Stimulated activated CD4-positive, alpha-beta T cell treated with anti-CD3 and anti-CD28 coated beads, TNF-alpha, amount 100 ng/mL, for 4 hours (primary cell): ENCODE results near the gene VPS50.
"Not testable (repeated sequence)": the region's sequence is repeated elsewhere in the genome, so short reads cannot be mapped to it uniquely, and the experiment has no call there.

Source experiments
- DNase-seq, 3 experiments: peaks; one replicate each; pipeline ENCODE4 v3.0.0-alpha.2; 2020; ENCODE audit warnings: low read depth in 3 of 3

The VPS50 gene

GRCh38 chr7:93239824-93240223 lies 7.7 kb downstream of the VPS50 start:
- DNase-seq: no peak

- no peak for DNase-seq
These were observed 9.9 kb downstream of the VPS50 start for GRCh38 chr7:93242106-93242505.

GRCh38 chr7:93245525-93246432 lies 13.6 kb downstream of the VPS50 start:
- DNase-seq: no peak

DNA sequence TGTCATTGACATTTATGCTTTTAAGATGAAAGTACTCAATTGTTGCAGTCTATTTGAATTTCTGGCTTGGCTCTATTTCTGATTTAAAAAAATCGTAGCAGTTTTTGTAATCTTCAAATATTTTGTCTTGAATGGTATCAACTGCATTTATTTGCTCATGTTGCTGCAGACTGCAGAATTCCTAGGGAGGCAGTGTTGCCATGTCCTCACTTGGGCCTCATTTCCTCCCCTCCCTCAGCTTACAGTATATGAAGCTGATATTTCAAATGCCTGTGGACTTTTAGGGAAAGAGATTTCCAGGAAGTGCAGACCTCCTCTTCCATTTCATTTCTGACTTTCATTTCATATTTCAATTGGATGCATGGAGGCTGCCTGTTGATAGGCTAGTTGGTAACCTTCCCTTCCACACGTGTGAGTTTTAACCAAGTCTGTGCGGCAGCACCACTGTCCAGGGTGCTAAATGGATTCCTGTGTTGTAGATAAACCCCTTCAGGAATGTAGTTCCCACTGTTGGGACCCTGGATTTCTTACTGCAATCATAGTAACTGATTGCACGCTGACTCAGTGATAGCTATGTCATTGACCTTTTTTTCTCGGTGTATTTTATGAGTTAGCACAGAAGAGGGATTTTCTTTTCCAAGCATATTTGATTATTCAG lies 17.5 kb downstream of the VPS50 start:
- DNase-seq: no peak

- DNase-seq: no peak
These were observed 26.5 kb downstream of the VPS50 start for GRCh38 chr7:93258661-93259060.

GRCh38 chr7:93262535-93262934 lies 30.4 kb downstream of the VPS50 start:
- DNase-seq: no peak

DNA sequence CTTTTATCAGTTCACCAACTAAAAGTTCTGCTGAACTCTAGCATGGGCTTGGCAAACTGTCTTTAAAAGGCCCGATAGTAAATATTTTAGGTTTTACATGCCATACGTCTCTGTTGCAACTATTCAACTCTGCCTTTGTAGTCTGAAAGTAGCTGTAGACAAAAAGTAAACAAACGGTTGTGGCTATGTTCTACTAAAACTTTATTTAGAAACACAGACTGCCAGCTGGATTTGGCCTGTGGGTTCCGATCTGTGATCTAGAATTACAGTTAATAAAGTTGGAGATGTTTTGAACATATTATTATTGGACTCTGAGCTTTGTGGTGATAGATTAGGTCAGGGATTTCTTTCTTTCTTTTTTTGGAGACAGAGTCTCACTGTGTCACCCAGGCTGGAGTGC lies 33.1 kb downstream of the VPS50 start:
- DNase-seq: no peak

DNA sequence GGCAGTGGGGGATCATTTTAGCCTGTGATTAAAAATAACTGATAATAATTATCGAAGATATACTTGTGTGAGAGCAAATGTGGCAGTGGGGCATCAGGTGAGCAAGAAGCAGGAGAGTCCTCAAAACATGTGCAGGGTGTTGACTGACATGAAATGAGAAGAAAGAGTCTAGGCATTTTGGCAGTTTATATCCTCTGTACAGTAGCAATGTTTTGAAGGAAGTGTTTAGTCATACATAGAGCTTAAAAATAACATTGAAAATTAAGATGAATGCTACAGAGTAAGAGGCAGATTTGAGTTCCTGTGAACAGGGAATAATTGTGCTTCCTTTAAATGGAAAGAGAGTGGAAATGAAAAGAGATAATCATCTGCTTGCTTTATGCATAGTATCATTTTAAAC lies 47.4 kb downstream of the VPS50 start:
- DNase-seq: no peak

DNA sequence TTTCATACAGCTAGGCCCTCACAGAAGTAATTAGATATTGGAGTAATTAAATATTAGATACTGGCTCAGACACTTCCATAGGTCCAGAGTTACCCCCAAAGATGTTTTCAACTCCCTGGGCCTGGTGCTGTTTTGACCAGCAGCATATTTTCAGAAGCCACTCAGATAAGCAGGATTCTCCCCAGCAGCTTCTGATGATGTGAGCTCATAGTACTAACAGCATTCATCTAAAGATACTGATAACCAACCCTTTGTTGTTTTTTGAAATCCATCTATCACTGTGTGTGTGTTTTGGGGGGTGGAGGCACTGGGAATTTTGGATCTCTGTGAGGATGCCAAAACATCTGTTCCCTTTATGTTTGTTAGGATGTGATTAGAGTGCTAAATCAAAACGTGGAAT lies 52.7 kb downstream of the VPS50 start:
- DNase-seq: no peak

DNA sequence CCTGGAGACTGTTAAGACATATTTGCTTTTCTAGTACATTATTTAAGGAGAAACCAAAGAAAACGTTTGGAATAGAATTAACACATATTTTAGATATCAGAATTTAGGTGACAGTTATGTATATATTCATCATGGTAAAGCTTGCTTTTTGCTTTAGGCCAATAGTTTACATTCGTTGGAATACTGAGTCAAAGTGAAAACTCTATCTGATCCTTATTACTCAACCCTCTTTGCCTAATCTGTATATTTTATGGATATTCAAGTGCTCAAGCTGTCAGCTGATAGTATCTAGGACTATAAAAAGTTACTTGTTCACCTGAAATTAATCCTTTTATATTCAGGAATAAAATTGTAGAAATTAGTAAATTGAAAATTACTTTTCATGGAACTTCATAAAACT lies 61.1 kb downstream of the VPS50 start:
- DNase-seq: no peak

DNA sequence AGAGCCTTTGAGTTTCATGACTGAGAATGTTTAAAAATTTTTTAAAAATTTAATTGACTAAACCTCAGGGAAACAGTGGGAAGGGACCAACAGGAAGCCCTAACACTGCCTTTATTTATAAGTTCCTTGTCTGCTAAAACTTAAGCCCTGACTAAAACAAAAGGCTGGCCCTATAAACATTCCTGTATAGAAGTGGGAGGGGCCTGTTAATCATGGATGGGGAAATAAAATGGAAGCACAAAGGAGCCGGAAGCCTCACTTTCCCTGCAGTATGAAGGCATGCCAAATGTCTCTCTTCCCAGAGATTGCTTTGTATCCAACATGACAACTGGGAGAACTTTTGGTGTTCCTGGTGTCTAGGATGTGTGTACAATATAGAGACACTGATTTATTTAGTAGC lies 66.0 kb downstream of the VPS50 start:
- DNase-seq: no peak

DNA sequence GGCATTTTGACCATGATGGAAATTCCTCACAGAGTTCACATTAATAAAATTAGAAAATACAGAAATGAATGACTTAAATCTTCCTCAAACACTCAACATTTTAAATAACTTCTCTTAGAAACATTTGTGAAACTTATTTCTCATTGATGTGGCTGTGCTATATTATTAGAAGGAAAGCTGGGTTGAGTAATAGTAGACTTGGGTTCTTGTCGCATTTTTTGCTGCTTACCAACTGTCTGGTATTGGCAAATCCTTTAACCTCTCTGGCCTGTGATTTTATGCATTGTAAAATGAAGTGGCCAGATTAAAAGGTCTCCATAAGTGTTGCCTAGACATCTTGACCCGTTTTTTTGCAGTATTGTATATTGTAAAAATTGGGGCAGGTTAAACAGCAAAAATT lies 66.5 kb downstream of the VPS50 start:
- DNase-seq: no peak

DNA sequence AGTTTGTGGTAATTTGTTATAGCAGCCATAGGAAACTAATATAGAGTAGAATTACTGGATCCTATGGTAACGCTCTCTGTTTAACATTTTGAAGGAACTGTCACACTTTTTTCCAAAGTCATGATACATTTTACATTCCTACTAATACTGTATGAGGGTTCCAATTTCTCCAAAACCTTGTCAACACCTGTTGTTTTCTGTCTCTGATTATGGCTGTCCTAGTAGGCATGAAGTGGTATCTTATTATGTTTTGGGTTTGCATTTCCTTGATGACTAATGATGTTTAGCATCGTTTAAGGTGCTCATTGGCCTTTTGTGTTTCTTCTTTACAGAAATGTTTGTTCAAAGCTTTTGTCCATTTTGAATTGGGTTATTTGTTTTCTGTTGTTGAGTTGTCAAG lies 69.6 kb downstream of the VPS50 start:
- DNase-seq: no peak

DNA sequence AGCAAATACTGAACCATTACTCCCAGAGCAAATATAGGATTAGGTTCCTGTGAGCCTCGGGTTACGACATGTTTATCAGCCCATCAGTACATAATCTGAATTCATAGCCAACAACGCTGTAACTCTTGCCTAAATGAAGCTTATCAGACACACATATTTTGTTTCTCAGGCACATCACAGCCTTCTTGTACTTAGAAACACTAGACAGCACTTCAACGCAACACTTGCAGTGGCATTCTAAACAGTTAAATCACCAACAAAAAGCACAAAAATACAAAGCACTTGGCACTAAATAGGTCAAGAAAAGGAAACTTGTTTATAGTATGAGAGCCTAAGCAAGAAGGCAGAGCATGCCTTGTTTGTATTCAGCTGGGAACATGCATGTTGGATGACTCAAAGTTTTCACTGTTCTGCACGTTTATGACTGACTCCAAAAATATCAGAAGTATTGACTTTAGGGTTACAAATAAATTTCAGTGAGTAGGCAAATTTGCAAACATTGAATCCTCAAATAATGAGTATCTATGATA lies 75.0 kb downstream of the VPS50 start:
- no peak for DNase-seq

DNA sequence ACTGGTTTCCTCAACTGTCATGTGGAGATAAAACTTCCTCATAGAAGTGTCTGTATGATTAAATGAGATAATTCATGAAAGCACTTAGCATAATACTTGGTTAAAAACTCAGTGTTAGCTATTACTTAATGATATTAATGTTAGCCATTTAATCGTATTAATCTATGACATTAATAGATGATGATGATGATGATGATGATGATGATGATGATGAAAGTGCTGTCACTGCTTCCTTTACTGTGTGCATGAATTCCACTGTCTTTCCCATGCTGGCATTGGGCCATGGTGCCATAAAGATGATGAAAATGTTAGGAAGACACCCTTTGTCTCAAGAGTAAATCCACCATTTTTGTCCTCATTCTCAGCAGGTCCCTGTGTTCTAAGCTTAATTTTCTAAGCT lies 75.8 kb downstream of the VPS50 start:
- no peak for DNase-seq

DNA sequence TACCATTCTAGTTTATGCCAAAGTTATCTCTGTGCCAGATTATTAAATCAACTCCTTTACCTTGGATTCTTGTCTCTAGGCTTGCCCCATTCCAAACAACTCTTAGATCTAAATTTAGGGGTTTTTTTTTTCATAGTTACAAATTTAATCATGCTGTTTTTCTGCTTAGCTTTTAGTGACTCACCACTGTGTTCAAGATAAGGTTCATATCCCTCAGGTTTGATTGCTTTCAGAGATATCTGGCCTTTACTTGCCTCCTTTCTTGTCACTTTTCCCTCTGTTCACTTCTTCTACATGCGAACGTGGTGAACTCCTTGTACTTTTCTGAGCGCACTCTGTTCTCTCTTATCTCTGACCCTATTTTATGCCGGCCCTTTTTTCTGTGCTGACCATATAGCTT lies 78.2 kb downstream of the VPS50 start:
- DNase-seq: no peak

- no peak for DNase-seq
These were observed 82.3 kb downstream of the VPS50 start for GRCh38 chr7:93314449-93314848.

GRCh38 chr7:93315896-93316295 lies 83.7 kb downstream of the VPS50 start:
- no peak for DNase-seq

DNA sequence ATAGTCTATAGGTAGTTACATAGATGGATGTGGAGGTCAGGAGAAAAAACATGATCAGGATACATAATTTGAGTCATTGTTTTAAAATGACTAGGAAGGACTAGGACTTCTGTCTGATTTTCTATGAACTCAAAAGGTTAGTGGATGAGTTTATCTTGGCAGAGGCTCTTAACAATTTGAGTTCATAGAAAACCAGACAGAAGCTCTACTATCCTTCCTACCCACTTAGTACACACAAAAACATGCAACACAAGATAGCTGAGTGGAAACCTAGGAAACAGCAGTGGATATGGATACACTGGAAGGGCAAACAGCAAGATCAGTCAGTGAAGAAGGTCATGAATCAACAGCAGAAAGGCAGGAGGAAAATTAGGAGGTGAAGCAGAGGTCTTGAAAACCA lies 84.6 kb downstream of the VPS50 start:
- DNase-seq: no peak

- no peak for DNase-seq
These were observed 88.7 kb downstream of the VPS50 start for GRCh38 chr7:93320887-93321286.

- DNase-seq: not testable (repeated sequence)
These were observed 94.1 kb downstream of the VPS50 start for GRCh38 chr7:93326291-93326690.

DNA sequence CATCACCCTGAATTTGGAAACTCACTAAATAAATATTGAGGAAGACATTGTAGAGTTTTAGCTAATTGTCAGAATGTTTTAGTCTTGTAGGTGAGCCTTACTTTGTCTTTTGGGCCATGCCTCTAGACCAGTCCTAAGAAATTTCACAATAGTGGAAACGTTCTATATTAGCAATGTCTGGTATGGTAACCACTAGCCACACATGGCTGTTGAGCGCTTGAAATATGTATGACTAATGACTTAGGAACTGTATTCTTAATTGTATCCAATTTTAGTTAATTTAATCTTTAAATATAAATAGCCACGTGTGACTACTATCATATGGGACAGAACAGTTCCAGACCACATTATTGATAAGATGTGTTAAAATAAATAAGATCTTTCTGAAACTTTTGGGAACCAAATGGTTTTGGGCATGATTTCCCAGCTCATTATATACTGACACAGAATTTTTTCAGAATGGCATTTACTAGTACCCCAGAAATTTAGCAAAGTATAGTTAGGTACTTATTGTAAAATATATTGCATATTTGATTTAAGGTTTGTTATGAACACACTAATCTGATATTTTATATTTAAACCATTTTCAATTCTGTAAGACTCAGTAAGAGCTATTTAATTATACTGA lies 95.0 kb downstream of the VPS50 start:
- no peak for DNase-seq

DNA sequence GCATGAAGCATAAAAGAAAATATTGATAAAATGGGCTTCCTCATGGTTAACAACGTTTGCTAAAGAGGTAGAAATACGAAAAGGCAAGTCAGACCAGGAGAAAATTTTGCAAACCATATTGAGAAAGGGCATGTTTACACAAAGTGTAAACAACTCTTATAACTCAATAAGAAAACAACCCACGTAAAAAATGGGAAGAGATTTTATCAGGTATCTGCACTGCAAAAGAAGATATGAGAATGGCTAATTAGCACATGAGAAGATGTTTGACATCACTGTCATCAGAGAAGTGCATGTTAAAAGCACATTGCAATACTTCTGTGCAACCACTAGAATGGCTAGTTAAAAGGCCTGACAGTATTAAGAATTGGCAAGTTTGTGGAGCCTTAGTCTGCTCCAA lies 99.5 kb downstream of the VPS50 start:
- DNase-seq: no peak
